Gastroesophageal sphincter (tissue), 4 donors: Measurements from ENCODE around the gene PARD3. TPM values are rescaled to one million over a fixed set of nuclear protein-coding genes. Genes with fewer than 3 reads are reported as not detected.
"Not testable (repeated sequence)": the region's sequence is repeated elsewhere in the genome, so short reads cannot be mapped to it uniquely, and the experiment has no call there.

Experiments used
- ATAC-seq: fragments of 150-250 bp; one replicate; pipeline ENCODE4 v1.9.1; 2016; ENCODE audit warnings: mild to moderate bottlenecking, moderate library complexity
- H3K27ac ChIP-seq, 4 donors: fragments of 200-600 bp; sonication (generic) in 3 of 4; 1 replicate in 3 of 4; 2 replicates in 1 of 4; pipeline ENCODE4 v1.5.1; 2016 to 2019
- H3K27me3 ChIP-seq: fragments of 200-600 bp; sonication (generic); one replicate; pipeline ENCODE4 v1.5.1; 2019
- H3K36me3 ChIP-seq, 2 donors: fragments of 200-600 bp; sonication (generic); one replicate each; pipeline ENCODE4 v1.5.1; 2019; ENCODE audit warnings: control low read depth in 1 of 2
- H3K4me1 ChIP-seq, 3 donors: fragments of 200-600 bp; sonication (generic); 1 replicate in 2 of 3; 2 replicates in 1 of 3; pipeline ENCODE4 v1.5.1; 2016 to 2019; ENCODE audit warnings: control low read depth in 2 of 3
- H3K4me3 ChIP-seq, 2 donors: fragments of 200-600 bp; sonication (generic); one replicate each; pipeline ENCODE4 v1.5.1; 2019; ENCODE audit warnings: mild to moderate bottlenecking in 1 of 2, moderate library complexity in 1 of 2
- H3K9me3 ChIP-seq, 3 donors: fragments of 200-600 bp; sonication (generic); one replicate each; pipeline ENCODE4 v1.5.1; 2017 to 2019; ENCODE audit warnings: control low read depth in 2 of 3
- CTCF ChIP-seq, 4 experiments: fragments of 200-600 bp in 2 of 4; fragments of 450-650 bp in 2 of 4; sonication (generic) in 1 of 4; IDR thresholded peaks; one replicate each; pipeline ENCODE4 v1.5.1; 2017 to 2019; ENCODE audit warnings: antibody characterized with exemption in 4 of 4, mild to moderate bottlenecking in 2 of 4, moderate library complexity in 2 of 4
- EP300 ChIP-seq: sonication (generic); formaldehyde crosslinking; IDR thresholded peaks from one replicate; pipeline ENCODE4 v1.6.1; 2017; ENCODE audit warnings: antibody characterized with exemption, mild to moderate bottlenecking
- POLR2A ChIP-seq, 2 donors: fragments of 450-650 bp; IDR thresholded peaks; one replicate each; pipeline ENCODE4 v1.6.1; 2017; ENCODE audit warnings: antibody characterized with exemption in 2 of 2, mild to moderate bottlenecking in 2 of 2, moderate library complexity in 1 of 2
- POLR2AphosphoS5 ChIP-seq: sonication (generic); formaldehyde crosslinking; IDR thresholded peaks from one replicate; pipeline ENCODE4 v1.6.1; 2017; ENCODE audit warnings: antibody characterized with exemption
- WGBS, 2 donors: methylation state at CpG; one replicate each; pipeline ENCODE4 v1.1.5; 2018; ENCODE audit warnings: low coverage in 1 of 2; 5-methylcytosine and 5-hydroxymethylcytosine counted together
- total RNA-seq, 4 donors: library from RNA; depleted of rRNA; stranded (reverse); fragments of >200 nt; gene quantifications; one replicate each; pipeline ENCODE4 v1.1.0, GENCODE V29; 2016

PARD3 gene
- total RNA-seq, 4 donors from 2014 or later: 101 to 127 (median 115) TPM

GRCh38 chr10:34358729-34359434 is 456.2 kb downstream of the PARD3 start:
- H3K4me1 ChIP-seq: no peaks in the 10 kb centered on the region
- H3K36me3 ChIP-seq: peaks cover 0 to 56% of the 10 kb centered on the region in 2 donors
- TF ChIP-seq EP300: no peak
- no peak for TF ChIP-seq POLR2A (IDR thresholded peaks at IDR 0.05)
- no peak for TF ChIP-seq POLR2AphosphoS5
- TF ChIP-seq CTCF (IDR thresholded peaks at IDR 0.05): no peak
- no peak overlapping the region for H3K27ac ChIP-seq
- 80 to 89% methylated on average over 1 of the region's 2 CpGs for WGBS, 2 donors
- H3K27me3 ChIP-seq: no peaks in the 10 kb centered on the region
- H3K9me3 ChIP-seq: no peaks in the 10 kb centered on the region
- no peak overlapping the region for H3K4me3 ChIP-seq
- no peak for ATAC-seq

GRCh38 chr10:34356463-34356862 is 458.6 kb downstream of the PARD3 start:
- H3K9me3 ChIP-seq: no peaks in the 10 kb centered on the region
- peaks cover 0 to 61% of the 10 kb centered on the region in 2 donors for H3K36me3 ChIP-seq
- H3K4me3 ChIP-seq: no peak overlapping the region
- H3K27ac ChIP-seq: no peak overlapping the region
- ATAC-seq: no peak
- TF ChIP-seq POLR2AphosphoS5 (no peak), EP300 (no peak), POLR2A (IDR thresholded peaks at IDR 0.05) (no peak), CTCF (IDR thresholded peaks at IDR 0.05) (no peak)
- H3K27me3 ChIP-seq: no peaks in the 10 kb centered on the region
- H3K4me1 ChIP-seq: no peaks in the 10 kb centered on the region

- not testable (repeated sequence) for H3K27me3 ChIP-seq, H3K4me1 ChIP-seq, H3K27ac ChIP-seq, H3K4me3 ChIP-seq, H3K9me3 ChIP-seq, ATAC-seq
- 93 to 100% methylated on average over 1 to 4 of the region's 4 CpGs for WGBS, 2 donors
- H3K36me3 ChIP-seq: peaks cover 0 to 53% of the 10 kb centered on the region in 2 donors
These were observed 461.6 kb downstream of the PARD3 start for GRCh38 chr10:34353530-34353929.

DNA sequence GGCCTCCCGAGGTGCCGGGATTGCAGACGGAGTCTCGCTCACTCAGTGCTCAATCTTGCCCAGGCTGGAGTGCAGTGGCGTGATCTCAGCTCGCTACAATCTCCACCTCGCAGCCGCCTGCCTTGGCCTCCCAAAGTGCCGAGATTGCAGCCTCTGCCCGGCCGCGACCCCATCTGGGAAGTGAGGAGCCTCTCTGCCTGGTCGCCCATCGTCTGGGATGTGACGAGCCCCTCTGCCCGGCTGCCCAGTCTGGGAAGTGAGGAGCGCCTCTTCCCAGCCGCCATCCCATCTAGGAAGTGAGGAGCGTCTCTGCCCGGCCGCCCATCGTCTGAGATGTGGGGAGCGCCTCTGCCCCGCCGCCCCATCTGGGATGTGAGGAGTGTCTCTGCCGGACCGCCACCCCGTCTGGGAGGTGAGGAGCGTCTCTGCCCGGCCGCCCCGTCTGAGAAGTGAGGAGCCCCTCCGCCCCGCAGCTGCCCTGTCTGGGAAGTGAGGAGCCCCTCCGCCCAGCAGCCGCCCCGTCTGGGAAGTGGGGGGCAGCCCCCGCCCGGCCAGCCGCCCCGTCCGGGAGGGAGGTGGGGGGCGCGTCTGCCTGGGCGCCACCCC is 462.4 kb downstream of the PARD3 start:
- peaks cover 0 to 50% of the 10 kb centered on the region in 2 donors for H3K36me3 ChIP-seq
- H3K4me3 ChIP-seq, H3K27me3 ChIP-seq, ATAC-seq, H3K4me1 ChIP-seq, H3K27ac ChIP-seq, H3K9me3 ChIP-seq: not testable (repeated sequence)
- no CpG with 5 or more reads among the region's 45 CpGs for WGBS, 2 donors

GRCh38 chr10:34351161-34351560 is 463.9 kb downstream of the PARD3 start:
- no peak overlapping the region for H3K27ac ChIP-seq
- ATAC-seq: no peak
- no peaks in the 10 kb centered on the region for H3K27me3 ChIP-seq
- no peaks in the 10 kb centered on the region for H3K4me1 ChIP-seq
- peaks cover 0 to 46% of the 10 kb centered on the region in 2 donors for H3K36me3 ChIP-seq
- TF ChIP-seq POLR2AphosphoS5 (no peak), CTCF (IDR thresholded peaks at IDR 0.05) (no peak), POLR2A (IDR thresholded peaks at IDR 0.05) (no peak), EP300 (no peak)
- H3K9me3 ChIP-seq: no peaks in the 10 kb centered on the region
- 66 to 82% methylated on average over 3 of the region's 3 CpGs for WGBS, 2 donors
- H3K4me3 ChIP-seq: no peak overlapping the region

DNA sequence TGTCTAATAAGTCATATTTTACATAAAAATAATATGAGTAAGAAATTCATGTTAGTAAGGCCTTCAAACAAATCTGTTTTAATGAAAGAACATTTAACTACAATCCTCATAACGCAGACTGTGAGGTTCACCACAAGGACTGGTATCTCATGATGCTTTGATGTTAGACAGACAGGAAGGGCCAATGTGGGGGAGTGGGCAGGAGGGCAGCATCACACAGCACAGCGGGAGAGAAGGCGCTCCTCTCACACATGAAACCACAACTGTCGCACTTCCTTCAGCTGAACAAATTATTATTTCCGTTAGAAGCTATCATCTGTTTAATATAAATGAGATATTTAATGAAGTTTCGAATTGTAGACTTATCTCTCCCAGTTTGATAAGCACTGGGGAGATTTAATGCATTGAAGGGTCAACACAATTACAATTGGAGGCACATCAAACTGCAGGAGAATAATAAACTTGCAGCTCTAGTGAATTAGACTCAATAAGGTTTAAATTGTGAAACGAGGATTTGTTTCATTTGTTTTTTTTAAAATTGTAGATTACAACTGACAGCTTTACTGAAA is 466.1 kb downstream of the PARD3 start:
- Histone ChIP-seq H3K27me3 (no peaks in the 10 kb centered on the region), H3K4me1 (peaks cover 0 to 12% (median 0%) of the 10 kb centered on the region in 3 donors), H3K27ac (no peak overlapping the region), H3K9me3 (no peaks in the 10 kb centered on the region), H3K36me3 (peaks cover 0 to 26% of the 10 kb centered on the region in 2 donors), H3K4me3 (no peak overlapping the region)
- WGBS, 2 donors: 91 to 99% methylated on average over 6 to 7 of the region's 7 CpGs
- ATAC-seq: no peak
- TF ChIP-seq EP300 (no peak), POLR2AphosphoS5 (no peak), POLR2A (IDR thresholded peaks at IDR 0.05) (no peak), CTCF (IDR thresholded peaks at IDR 0.05) (no peak)
